ENCODE measurements around the gene BPHL. TPM values are rescaled to one million over a fixed set of nuclear protein-coding genes. Genes with fewer than 3 reads are reported as not detected.

Gene BPHL
- total RNA-seq, 1 donor from 2014 or later: 27.7 TPM

DNA sequence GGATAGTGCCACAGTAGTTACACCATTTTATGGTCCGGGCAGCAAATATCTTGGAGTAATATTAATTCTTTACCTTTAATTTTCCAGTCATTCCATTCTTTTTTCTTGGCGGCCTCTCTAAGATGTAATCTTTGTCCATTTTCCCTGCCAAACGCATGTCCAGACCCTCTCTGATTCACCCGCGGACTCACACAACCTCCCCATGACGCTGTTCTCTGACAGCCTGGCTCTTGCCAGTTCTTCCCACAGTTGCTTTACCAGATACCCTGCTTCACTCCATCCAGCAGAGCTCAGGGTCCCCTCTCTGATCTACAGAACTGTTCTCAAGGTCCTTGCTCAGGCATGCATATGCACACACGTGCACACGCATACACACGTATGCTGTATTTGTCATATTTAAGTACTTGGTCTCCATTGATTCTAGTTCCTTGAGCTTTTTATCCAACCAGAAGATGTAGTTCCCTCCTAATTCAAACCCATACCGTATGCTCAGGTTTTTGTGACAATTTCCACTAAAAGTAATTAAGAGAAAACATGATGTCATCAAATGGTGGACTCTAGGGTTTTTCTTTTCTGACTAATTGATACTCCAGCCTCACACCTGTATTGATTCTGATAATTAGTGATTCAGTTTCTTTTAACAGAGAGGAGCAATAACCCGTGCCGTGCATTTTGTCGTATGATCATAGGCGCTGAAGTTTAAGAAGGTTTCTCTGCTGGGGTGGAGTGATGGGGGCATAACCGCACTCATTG is 10.0 kb downstream of the BPHL start:
- no peak overlapping the region for H3K4me3 Mint-ChIP-seq (ENCODE audit: unreplicated experiment)
- peaks cover 27% of the 10 kb centered on the region for H3K36me3 Mint-ChIP-seq (ENCODE audit: unreplicated experiment)
- H3K27me3 Mint-ChIP-seq (ENCODE audit: unreplicated experiment): no peaks in the 10 kb centered on the region
- TF ChIP-seq, protein P1, sequence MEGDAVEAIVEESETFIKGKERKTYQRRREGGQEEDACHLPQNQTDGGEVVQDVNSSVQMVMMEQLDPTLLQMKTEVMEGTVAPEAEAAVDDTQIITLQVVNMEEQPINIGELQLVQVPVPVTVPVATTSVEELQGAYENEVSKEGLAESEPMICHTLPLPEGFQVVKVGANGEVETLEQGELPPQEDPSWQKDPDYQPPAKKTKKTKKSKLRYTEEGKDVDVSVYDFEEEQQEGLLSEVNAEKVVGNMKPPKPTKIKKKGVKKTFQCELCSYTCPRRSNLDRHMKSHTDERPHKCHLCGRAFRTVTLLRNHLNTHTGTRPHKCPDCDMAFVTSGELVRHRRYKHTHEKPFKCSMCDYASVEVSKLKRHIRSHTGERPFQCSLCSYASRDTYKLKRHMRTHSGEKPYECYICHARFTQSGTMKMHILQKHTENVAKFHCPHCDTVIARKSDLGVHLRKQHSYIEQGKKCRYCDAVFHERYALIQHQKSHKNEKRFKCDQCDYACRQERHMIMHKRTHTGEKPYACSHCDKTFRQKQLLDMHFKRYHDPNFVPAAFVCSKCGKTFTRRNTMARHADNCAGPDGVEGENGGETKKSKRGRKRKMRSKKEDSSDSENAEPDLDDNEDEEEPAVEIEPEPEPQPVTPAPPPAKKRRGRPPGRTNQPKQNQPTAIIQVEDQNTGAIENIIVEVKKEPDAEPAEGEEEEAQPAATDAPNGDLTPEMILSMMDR (IDR thresholded peaks at IDR 0.05): no peak
- DNase-seq (ENCODE audit: extremely low spot score, unreplicated experiment): no peak
- H3K4me1 Mint-ChIP-seq (ENCODE audit: unreplicated experiment): peaks cover 4% of the 10 kb centered on the region
- no peak overlapping the region for H3K27ac Mint-ChIP-seq (ENCODE audit: unreplicated experiment)
- no peaks in the 10 kb centered on the region for H3K9me3 Mint-ChIP-seq (ENCODE audit: unreplicated experiment)

DNA sequence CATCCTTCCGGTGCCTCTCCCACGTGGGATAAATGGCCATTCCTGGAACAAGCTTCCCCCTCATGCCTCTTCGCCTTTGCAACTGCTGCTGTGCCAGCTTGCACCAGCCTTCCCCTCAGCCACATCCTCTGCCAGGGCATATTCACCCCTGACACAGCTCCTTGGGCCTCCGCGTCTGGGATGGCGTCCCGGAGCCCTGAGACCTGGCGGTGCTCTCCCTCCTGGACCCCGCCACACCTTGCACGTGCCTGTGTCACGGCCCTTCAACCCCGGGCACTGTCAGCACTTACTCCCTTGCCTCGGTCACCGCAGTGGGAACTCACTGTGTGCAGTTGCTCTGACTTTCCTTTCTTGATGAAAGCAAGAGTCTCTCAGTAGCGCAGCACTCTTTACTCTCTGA is 13.2 kb downstream of the BPHL start:
- H3K4me1 Mint-ChIP-seq (ENCODE audit: unreplicated experiment): no peaks in the 10 kb centered on the region
- TF ChIP-seq, protein P1 (IDR thresholded peaks at IDR 0.05): no peak
- H3K36me3 Mint-ChIP-seq (ENCODE audit: unreplicated experiment): peaks cover 33% of the 10 kb centered on the region
- H3K27ac Mint-ChIP-seq (ENCODE audit: unreplicated experiment): no peak overlapping the region
- no peak for DNase-seq (ENCODE audit: extremely low spot score, unreplicated experiment)
- H3K4me3 Mint-ChIP-seq (ENCODE audit: unreplicated experiment): no peak overlapping the region
- H3K27me3 Mint-ChIP-seq (ENCODE audit: unreplicated experiment): no peaks in the 10 kb centered on the region
- no peaks in the 10 kb centered on the region for H3K9me3 Mint-ChIP-seq (ENCODE audit: unreplicated experiment)

DNA sequence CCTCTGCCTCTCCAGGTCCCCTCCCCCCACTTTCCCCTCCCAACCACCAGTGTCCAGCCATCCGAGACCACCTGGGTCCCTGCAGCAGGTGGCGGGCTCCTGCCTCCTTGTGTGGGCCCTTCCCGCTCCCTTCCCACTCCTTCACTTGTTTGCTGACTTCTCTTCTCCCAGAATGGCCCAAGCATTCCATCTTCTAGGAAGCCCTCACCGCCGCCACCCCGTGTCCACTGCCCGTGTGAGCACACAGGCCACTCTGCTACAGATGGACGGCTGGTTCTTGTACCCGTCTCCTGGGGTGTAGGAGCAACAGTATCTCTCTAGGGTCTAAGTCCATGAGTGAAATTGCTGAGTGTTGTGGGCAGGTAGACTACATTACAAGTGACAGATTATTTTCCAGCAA is 15.0 kb downstream of the BPHL start:
- TF ChIP-seq, protein P1 (IDR thresholded peaks at IDR 0.05): no peak
- Mint-ChIP-seq H3K36me3 (ENCODE audit: unreplicated experiment) (peaks cover 42% of the 10 kb centered on the region), H3K4me1 (ENCODE audit: unreplicated experiment) (peaks cover 3% of the 10 kb centered on the region), H3K4me3 (ENCODE audit: unreplicated experiment) (no peak overlapping the region), H3K9me3 (ENCODE audit: unreplicated experiment) (no peaks in the 10 kb centered on the region), H3K27me3 (ENCODE audit: unreplicated experiment) (no peaks in the 10 kb centered on the region), H3K27ac (ENCODE audit: unreplicated experiment) (no peak overlapping the region)
- no peak for DNase-seq (ENCODE audit: extremely low spot score, unreplicated experiment)

DNA sequence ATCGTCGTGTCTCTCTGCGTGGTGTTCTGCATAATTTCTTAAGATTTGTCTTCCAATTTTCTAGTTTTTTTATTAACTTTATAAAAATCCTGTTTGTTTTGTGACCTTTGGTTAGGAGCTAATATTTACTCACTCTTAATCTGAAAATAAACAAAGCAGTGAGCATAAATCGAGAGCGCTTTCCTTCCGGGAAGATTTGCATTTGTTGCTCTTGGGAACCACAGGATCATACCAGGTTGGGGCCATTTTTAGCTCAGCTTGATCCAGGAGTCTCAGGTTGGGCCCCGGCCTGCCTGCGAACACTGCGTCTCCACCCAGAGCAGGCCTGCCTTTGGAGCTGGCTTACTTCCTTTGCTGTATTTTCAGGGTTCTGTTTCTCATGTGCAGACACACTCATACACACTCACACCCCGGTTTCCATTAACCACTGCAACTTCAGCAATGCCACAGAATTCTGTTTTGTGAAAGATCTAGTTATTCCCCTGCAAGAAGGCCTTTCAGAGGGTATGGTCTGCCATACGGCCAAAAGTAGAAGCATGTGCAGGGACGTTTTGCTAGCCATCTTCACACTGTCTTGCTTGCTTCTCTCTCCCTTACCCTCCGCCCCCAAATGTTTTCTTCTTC is 17.3 kb downstream of the BPHL start:
- peaks cover 42% of the 10 kb centered on the region for H3K36me3 Mint-ChIP-seq (ENCODE audit: unreplicated experiment)

More for the DNA sequence above, 17.3 kb downstream of the BPHL start:
- Mint-ChIP-seq H3K4me3 (ENCODE audit: unreplicated experiment) (no peak overlapping the region), H3K27me3 (ENCODE audit: unreplicated experiment) (no peaks in the 10 kb centered on the region), H3K9me3 (ENCODE audit: unreplicated experiment) (no peaks in the 10 kb centered on the region), H3K4me1 (ENCODE audit: unreplicated experiment) (peaks cover 14% of the 10 kb centered on the region), H3K27ac (ENCODE audit: unreplicated experiment) (no peak overlapping the region)
- TF ChIP-seq, protein P1 (IDR thresholded peaks at IDR 0.05): no peak
- DNase-seq (ENCODE audit: extremely low spot score, unreplicated experiment): no peak
